Transverse colon (tissue), 4 donors: ENCODE measurements around the gene B4GALT7. TPM values are rescaled to one million over a fixed set of nuclear protein-coding genes. Genes with fewer than 3 reads are reported as not detected.
A peak's percentile ranks its signal among the peaks of the same experiment; 100 is the strongest.

Experiments
- DNase-seq: peaks from one replicate; pipeline ENCODE4 v3.0.0-alpha.2; 2019
- H3K27ac ChIP-seq, 4 donors: fragments of 200-600 bp; sonication (generic); 2 replicates each; pipeline ENCODE4 v1.5.1; 2016 to 2018; ENCODE audit warnings: inconsistent platforms in 4 of 4
- H3K27me3 ChIP-seq: fragments of 200-600 bp; sonication (generic); 2 replicates; pipeline ENCODE4 v1.5.1; 2017; ENCODE audit warnings: inconsistent platforms
- H3K36me3 ChIP-seq, 4 donors: fragments of 200-600 bp; sonication (generic); 2 replicates each; pipeline ENCODE4 v1.5.1; 2017 to 2019; ENCODE audit warnings: inconsistent platforms in 4 of 4
- H3K4me1 ChIP-seq, 4 donors: fragments of 200-600 bp; sonication (generic); 2 replicates each; pipeline ENCODE4 v1.5.1; 2017 to 2020; ENCODE audit warnings: inconsistent platforms in 4 of 4
- H3K4me3 ChIP-seq, 4 donors: fragments of 200-600 bp; sonication (generic); 1 replicate in 1 of 4; 2 replicates in 3 of 4; pipeline versions ENCODE4 v1.5.1 to v1.6.1; 2017 to 2019; ENCODE audit warnings: inconsistent platforms in 4 of 4
- H3K9me3 ChIP-seq, 2 donors: fragments of 200-600 bp; sonication (generic); 2 replicates each; pipeline ENCODE4 v1.5.1; 2017 to 2019; ENCODE audit warnings: inconsistent platforms in 2 of 2
- EP300 ChIP-seq: sonication (generic); formaldehyde crosslinking; IDR thresholded peaks from one replicate; pipeline ENCODE4 v1.6.1; 2017; ENCODE audit warnings: antibody characterized with exemption, low read depth
- POLR2A ChIP-seq: fragments of 450-650 bp; IDR thresholded peaks from one replicate; pipeline ENCODE4 v1.6.1; 2016; ENCODE audit warnings: antibody characterized with exemption, mild to moderate bottlenecking, moderate library complexity
- POLR2AphosphoS5 ChIP-seq, 3 donors: sonication (generic); formaldehyde crosslinking; IDR thresholded peaks; one replicate each; pipeline ENCODE4 v1.6.1; 2016; ENCODE audit warnings: antibody characterized with exemption in 3 of 3
- WGBS, 2 donors: methylation state at CpG; one replicate each; pipeline ENCODE4 v1.1.5; 2018; ENCODE audit warnings: low coverage in 1 of 2; 5-methylcytosine and 5-hydroxymethylcytosine counted together
- in situ Hi-C, 4 donors: fragments of 200-750 bp; cut with MboI; loops; one replicate each; pipeline versions ENCODE4 v1.15.0 to v1.15.1; 2017; ENCODE audit warnings: low sequenced_read_pairs in 3 of 4, low pct_ligation_motif_present in 1 of 4, low pct_unique_long_range_greater_than_20kb in 1 of 4
- intact Hi-C: fragments of 100-400 bp; cut with DNase I; formaldehyde crosslinking; loops from one replicate; pipeline ENCODE4 v1.15.1; 2023; ENCODE audit warnings: low total_unique reads
- total RNA-seq, 4 donors: library from RNA; depleted of rRNA; stranded (reverse); fragments of >200 nt; gene quantifications; one replicate each; pipeline ENCODE4 v1.1.0, GENCODE V29; 2016
- TF ChIP-seq, protein P1 (sequence below), 5 experiments: fragments of 200-600 bp in 3 of 5; fragments of 450-650 bp in 2 of 5; sonication (generic) in 3 of 5; IDR thresholded peaks; 1 replicate in 2 of 5; 2 replicates in 3 of 5; pipeline ENCODE4 v1.5.1; 2016 to 2017; ENCODE audit warnings: antibody characterized with exemption in 5 of 5, inconsistent platforms in 3 of 5, mild to moderate bottlenecking in 2 of 5, moderate library complexity in 1 of 5

B4GALT7 gene
- total RNA-seq, 4 donors from 2014 or later, result 17.9 to 38.5 (median 27.0) TPM

DNA sequence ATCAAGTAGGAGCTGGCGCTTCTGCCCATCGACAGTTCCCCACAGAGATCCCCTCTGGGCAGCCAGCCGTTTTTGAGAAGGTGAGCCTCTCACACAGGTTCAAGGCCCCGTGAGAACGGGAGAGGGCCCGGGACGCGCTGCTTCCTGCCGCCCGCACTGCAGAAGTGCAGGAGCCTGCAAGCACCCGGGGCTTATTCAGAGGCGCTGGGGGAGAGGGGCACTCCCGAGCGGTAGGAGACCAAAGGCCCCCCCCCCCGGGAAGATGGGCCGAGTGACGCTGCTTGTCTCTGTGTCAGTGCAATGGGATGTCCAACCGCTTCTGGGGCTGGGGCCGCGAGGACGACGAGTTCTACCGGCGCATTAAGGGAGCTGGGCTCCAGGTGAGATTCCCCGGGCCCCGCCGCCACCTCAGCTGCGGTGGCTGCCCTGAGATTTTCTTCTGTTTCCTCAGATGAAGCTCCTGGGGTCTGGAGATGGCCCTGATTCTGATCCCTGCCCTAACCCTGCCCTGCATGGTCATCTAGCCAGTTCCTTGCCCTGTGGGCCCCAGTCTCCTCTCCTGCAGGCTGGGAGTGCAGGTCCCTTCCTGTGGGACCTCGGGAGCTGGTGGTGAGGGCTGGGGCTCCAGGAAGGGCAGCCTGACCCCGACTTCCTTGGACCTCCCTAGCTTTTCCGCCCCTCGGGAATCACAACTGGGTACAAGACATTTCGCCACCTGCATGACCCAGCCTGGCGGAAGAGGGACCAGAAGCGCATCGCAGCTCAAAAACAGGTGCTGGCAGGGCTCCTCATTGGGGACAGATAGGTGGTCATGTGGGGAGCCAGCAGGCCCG, 8.5 kb downstream of the B4GALT7 start:
- WGBS, 2 donors, result 90% methylated on average over 34 of the region's 37 CpGs; no CpG with 5 or more reads in 1 of the 2 donors
- in situ Hi-C loops, result loop anchor here in 1 of 4 donors (25.0 kb wide), 1 partner anchor 454 kb away; no protein-coding TSS in a partner anchor

DNA sequence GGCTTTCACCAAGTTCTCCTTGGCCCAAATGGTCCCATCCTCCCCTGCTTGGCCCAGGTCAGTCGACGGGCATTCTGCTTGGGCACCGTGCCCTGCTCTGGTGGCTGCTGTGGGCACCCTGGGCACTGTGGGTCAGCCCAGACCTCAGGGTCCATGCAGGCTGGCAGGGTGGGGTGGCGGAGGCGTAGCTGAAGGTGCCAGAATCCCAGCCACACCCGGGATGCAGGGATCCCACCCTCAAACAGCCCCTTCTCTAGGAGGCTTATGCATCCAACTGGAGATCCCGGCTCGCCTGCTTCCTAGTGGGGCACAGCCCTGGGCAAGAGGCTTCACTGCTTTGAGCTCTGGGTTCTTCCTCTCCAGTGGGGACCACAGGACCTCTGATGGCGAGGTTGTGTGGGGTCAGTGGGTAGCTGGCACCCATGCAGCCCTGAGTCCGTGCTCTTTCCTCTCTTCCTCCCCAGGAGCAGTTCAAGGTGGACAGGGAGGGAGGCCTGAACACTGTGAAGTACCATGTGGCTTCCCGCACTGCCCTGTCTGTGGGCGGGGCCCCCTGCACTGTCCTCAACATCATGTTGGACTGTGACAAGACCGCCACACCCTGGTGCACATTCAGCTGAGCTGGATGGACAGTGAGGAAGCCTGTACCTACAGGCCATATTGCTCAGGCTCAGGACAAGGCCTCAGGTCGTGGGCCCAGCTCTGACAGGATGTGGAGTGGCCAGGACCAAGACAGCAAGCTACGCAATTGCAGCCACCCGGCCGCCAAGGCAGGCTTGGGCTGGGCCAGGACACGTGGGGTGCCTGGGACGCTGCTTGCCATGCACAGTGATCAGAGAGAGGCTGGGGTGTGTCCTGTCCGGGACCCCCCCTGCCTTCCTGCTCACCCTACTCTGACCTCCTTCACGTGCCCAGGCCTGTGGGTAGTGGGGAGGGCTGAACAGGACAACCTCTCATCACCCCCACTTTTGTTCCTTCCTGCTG, 9.4 kb downstream of the B4GALT7 start:
- Histone ChIP-seq H3K9me3 (no peaks in the 10 kb centered on the region), H3K27me3 (no peaks in the 10 kb centered on the region), H3K36me3 (no peaks in the 10 kb centered on the region), H3K27ac (no peak overlapping the region), H3K4me1 (peaks cover 0 to 17% (median 15%) of the 10 kb centered on the region in 4 donors), H3K4me3 (no peak overlapping the region)
- DNase-seq, result no peak
- intact Hi-C loops, result no loop called here
- 75% methylated on average over 19 of the region's 21 CpGs; no CpG with 5 or more reads in 1 of the 2 donors for WGBS, 2 donors
- in situ Hi-C loops, result loop anchor here in 1 of 4 donors (25.0 kb wide), 1 partner anchor 453 kb away; no protein-coding TSS in a partner anchor
- TF ChIP-seq POLR2A (peak; percentile 10), POLR2AphosphoS5 (IDR thresholded peaks at IDR 0.05) (peak in 1 of 3 donors; percentile 11)
- TF ChIP-seq, protein P1, sequence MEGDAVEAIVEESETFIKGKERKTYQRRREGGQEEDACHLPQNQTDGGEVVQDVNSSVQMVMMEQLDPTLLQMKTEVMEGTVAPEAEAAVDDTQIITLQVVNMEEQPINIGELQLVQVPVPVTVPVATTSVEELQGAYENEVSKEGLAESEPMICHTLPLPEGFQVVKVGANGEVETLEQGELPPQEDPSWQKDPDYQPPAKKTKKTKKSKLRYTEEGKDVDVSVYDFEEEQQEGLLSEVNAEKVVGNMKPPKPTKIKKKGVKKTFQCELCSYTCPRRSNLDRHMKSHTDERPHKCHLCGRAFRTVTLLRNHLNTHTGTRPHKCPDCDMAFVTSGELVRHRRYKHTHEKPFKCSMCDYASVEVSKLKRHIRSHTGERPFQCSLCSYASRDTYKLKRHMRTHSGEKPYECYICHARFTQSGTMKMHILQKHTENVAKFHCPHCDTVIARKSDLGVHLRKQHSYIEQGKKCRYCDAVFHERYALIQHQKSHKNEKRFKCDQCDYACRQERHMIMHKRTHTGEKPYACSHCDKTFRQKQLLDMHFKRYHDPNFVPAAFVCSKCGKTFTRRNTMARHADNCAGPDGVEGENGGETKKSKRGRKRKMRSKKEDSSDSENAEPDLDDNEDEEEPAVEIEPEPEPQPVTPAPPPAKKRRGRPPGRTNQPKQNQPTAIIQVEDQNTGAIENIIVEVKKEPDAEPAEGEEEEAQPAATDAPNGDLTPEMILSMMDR (IDR thresholded peaks at IDR 0.05), result no peak

More for the DNA sequence above, 8.5 kb downstream of the B4GALT7 start:
- Histone ChIP-seq H3K27ac (no peak overlapping the region), H3K27me3 (no peaks in the 10 kb centered on the region), H3K4me3 (no peak overlapping the region), H3K36me3 (no peaks in the 10 kb centered on the region), H3K9me3 (no peaks in the 10 kb centered on the region), H3K4me1 (peaks cover 0 to 18% (median 15%) of the 10 kb centered on the region in 4 donors)
- intact Hi-C loops, result no loop called here
- no peak for TF ChIP-seq EP300
- no peak for TF ChIP-seq POLR2A
- no peak for TF ChIP-seq POLR2AphosphoS5 (IDR thresholded peaks at IDR 0.05)
- TF ChIP-seq, protein P1 (IDR thresholded peaks at IDR 0.05), result no peak
- no peak for DNase-seq

DNA sequence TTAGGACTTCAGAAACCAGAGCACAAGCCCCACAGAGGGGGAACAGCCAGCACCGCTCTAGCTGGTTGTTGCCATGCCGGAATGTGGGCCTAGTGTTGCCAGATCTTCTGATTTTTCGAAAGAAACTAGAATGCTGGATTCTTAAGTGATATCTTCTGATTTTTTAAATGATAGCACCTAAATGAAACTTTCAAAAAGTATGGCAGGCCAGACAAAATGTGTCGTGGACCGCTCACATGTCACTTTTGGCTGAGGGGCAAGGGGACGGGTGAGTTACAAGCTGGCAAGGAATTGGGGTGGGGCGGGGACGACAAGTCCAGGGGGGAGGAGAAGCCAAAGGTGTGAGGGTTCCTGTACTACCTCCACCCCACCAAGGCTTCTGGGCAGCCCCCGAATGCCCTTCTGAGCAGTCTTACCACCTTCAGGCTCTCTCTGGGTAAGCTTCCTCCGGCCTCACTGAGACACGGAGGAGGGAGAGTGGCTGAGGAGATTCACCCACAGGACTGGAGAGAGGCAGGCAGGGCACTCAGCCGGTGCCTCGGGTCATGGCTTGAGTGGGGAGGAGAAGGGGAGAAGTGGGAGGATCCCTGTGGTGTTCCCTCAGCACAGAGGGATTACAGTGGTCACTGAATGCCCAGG, 10.3 kb downstream of the B4GALT7 start:
- intact Hi-C loops (no loop called here), in situ Hi-C loops (loop anchor here in 1 of 4 donors (25.0 kb wide), 1 partner anchor 452 kb away; no protein-coding TSS in a partner anchor)
- no peaks in the 10 kb centered on the region for H3K9me3 ChIP-seq
- H3K36me3 ChIP-seq, result no peaks in the 10 kb centered on the region
- TF ChIP-seq, protein P1 (IDR thresholded peaks at IDR 0.05), result no peak
- TF ChIP-seq POLR2A (no peak), POLR2AphosphoS5 (IDR thresholded peaks at IDR 0.05) (no peak), EP300 (no peak)
- no peaks in the 10 kb centered on the region for H3K27me3 ChIP-seq
- WGBS, 2 donors, result 78 to 88% methylated on average over 5 to 12 of the region's 13 CpGs
- H3K27ac ChIP-seq, result no peak overlapping the region
- peaks cover 0 to 10% (median 9%) of the 10 kb centered on the region in 4 donors for H3K4me1 ChIP-seq
- H3K4me3 ChIP-seq, result no peak overlapping the region
- no peak for DNase-seq
